Loucy (cell line): Measurements from ENCODE around the gene MSANTD3.

Experiments
- H2AFZ ChIP-seq: fragments of 200-600 bp; sonication (generic); 2 replicates; pipeline ENCODE4 v1.6.0; 2016; ENCODE audit warnings: antibody characterized with exemption, mild to moderate bottlenecking, low read length, moderate library complexity
- H3F3A ChIP-seq: fragments of 200-600 bp; 2 replicates; pipeline ENCODE4 v1.6.0; 2016; ENCODE audit warnings: antibody characterized with exemption, low read depth, mild to moderate bottlenecking
- H3K27me3 ChIP-seq: fragments of 200-600 bp; sonication (generic); 2 replicates; pipeline ENCODE4 v1.6.1; 2014; ENCODE audit warnings: low read length, mild to moderate bottlenecking; ENCODE audit not compliant: insufficient read depth, poor library complexity, severe bottlenecking
- H3K36me3 ChIP-seq: fragments of 200-600 bp; sonication (generic); 2 replicates; pipeline ENCODE4 v1.6.1; 2016; ENCODE audit warnings: low read length; ENCODE audit not compliant: insufficient read depth
- H3K4me1 ChIP-seq: fragments of 200-600 bp; sonication (generic); 2 replicates; pipeline ENCODE4 v1.5.1; 2014; ENCODE audit warnings: low read length, mild to moderate bottlenecking; ENCODE audit not compliant: insufficient read depth, poor library complexity, severe bottlenecking
- H3K4me2 ChIP-seq: fragments of 200-600 bp; sonication (generic); 2 replicates; pipeline ENCODE4 v1.6.0; 2014; ENCODE audit warnings: antibody characterized with exemption, low read length, low read depth, mild to moderate bottlenecking; ENCODE audit not compliant: poor library complexity, severe bottlenecking
- H3K4me3 ChIP-seq: fragments of 200-600 bp; sonication (generic); 2 replicates; pipeline ENCODE4 v1.5.1; 2014; ENCODE audit warnings: low read length, mild to moderate bottlenecking, mixed read lengths; ENCODE audit not compliant: poor library complexity, severe bottlenecking
- H3K79me2 ChIP-seq: fragments of 200-600 bp; sonication (generic); 2 replicates; pipeline ENCODE4 v1.6.1; 2014; ENCODE audit warnings: low read length; ENCODE audit not compliant: insufficient read depth
- H3K9ac ChIP-seq: fragments of 200-600 bp; sonication (generic); 2 replicates; pipeline ENCODE4 v1.6.0; 2014; ENCODE audit warnings: mild to moderate bottlenecking, low read depth, low read length, moderate library complexity; ENCODE audit not compliant: poor library complexity, severe bottlenecking
- H3K9me2 ChIP-seq: fragments of 200-600 bp; sonication (generic); replicated peaks from 2 replicates; pipeline ENCODE4 v1.6.1; 2016; ENCODE audit warnings: low read depth, low read length, mixed read lengths
- H3K9me3 ChIP-seq: fragments of 200-600 bp; sonication (generic); 2 replicates; pipeline ENCODE4 v1.6.1; 2014; ENCODE audit warnings: mild to moderate bottlenecking, antibody characterized with exemption, low read length, low read depth; ENCODE audit not compliant: insufficient read depth
- H4K20me1 ChIP-seq: fragments of 200-600 bp; sonication (generic); 2 replicates; pipeline ENCODE4 v1.6.0; 2014; ENCODE audit warnings: antibody characterized with exemption, low read length, mild to moderate bottlenecking; ENCODE audit not compliant: insufficient read depth, poor library complexity, severe bottlenecking
- CTCF ChIP-seq: fragments of 200-600 bp; sonication (generic); conservative IDR thresholded peaks from 2 replicates; pipeline ENCODE4 v1.5.1; 2014; ENCODE audit warnings: mild to moderate bottlenecking, antibody characterized with exemption, low read length
- EZH2phosphoT487 ChIP-seq: fragments of 200-600 bp; IDR thresholded peaks from 2 replicates; pipeline ENCODE4 v1.6.1; 2018; ENCODE audit warnings: antibody characterized with exemption, mild to moderate bottlenecking, moderate library complexity, borderline replicate concordance

MSANTD3 gene

GRCh38 chr9:100499866-100500265 is 72.9 kb downstream of the MSANTD3 start:
- Histone ChIP-seq H3K4me2 (no peak overlapping the region), H3K36me3 (0 out of 2 replicates have a peak, but pooled peaks cover 4% of the 10 kb centered on the region), H3K9me3 (no peaks in the 10 kb centered on the region), H2AFZ (no peak overlapping the region), H3K4me3 (no peak overlapping the region), H3K27me3 (no peaks in the 10 kb centered on the region), H3K9me2 (no peaks in the 10 kb centered on the region), H3K79me2 (no peaks in the 10 kb centered on the region), H3K4me1 (no peaks in the 10 kb centered on the region), H3K9ac (no peak overlapping the region), H4K20me1 (no peaks in the 10 kb centered on the region), H3F3A (no peaks in the 10 kb centered on the region)
- TF ChIP-seq EZH2phosphoT487 = no peak
- no peak for TF ChIP-seq CTCF
